Neural progenitor cell (in vitro differentiated cells): ENCODE measurements around the gene ZNF655.

Experiments
- EZH2 ChIP-seq: fragments of 200-600 bp; sonication (generic); IDR thresholded peaks from 2 replicates; pipeline ENCODE4 v1.6.1; 2017; ENCODE audit warnings: antibody characterized with exemption, mild to moderate bottlenecking, moderate library complexity
- EZH2phosphoT487 ChIP-seq: fragments of 200-600 bp; sonication (generic); IDR thresholded peaks from 2 replicates; pipeline ENCODE4 v1.6.1; 2017; ENCODE audit warnings: antibody characterized with exemption
- TF ChIP-seq, protein P1 (sequence below): fragments of 200-600 bp; sonication (generic); IDR thresholded peaks from 2 replicates; pipeline ENCODE4 v1.5.1; 2017; ENCODE audit warnings: antibody characterized with exemption, mild to moderate bottlenecking

DNA sequence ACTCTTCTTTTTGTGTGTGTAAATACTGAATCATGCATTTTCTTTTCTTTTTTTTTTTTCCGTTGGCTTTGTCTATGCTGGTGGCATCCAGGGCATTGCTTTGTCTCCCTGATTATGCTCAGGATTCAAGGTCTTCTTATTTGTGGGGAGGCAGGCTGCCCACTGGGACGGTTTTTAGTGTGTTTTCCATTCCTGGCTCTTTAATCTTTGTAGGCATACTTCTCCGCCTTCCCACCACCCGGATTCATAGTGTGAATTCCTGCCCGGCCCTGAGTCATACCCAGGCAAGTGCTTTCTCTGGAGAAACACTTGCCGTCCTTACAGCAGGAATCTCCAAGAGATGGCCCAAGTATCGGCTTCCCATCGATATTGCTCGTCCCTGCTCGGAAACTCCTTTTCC is 5.2 kb downstream of the ZNF655 start:
- TF ChIP-seq, protein P1, sequence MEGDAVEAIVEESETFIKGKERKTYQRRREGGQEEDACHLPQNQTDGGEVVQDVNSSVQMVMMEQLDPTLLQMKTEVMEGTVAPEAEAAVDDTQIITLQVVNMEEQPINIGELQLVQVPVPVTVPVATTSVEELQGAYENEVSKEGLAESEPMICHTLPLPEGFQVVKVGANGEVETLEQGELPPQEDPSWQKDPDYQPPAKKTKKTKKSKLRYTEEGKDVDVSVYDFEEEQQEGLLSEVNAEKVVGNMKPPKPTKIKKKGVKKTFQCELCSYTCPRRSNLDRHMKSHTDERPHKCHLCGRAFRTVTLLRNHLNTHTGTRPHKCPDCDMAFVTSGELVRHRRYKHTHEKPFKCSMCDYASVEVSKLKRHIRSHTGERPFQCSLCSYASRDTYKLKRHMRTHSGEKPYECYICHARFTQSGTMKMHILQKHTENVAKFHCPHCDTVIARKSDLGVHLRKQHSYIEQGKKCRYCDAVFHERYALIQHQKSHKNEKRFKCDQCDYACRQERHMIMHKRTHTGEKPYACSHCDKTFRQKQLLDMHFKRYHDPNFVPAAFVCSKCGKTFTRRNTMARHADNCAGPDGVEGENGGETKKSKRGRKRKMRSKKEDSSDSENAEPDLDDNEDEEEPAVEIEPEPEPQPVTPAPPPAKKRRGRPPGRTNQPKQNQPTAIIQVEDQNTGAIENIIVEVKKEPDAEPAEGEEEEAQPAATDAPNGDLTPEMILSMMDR, result no peak
- TF ChIP-seq EZH2, result no peak
- TF ChIP-seq EZH2phosphoT487, result no peak
